K562 (cell line): Measurements from ENCODE around the gene CHIC1. TPM values are rescaled to one million over a fixed set of nuclear protein-coding genes. Genes with fewer than 3 reads are reported as not detected.

ENCODE experiments used
- ATAC-seq: fragments of 200-7000 bp; cut with Tn5 transposase; 3 replicates; pipeline ENCODE4 v1.9.1; 2020; ENCODE audit warnings: moderate library complexity
- BruUV-seq: library from RNA; stranded (reverse); fragments of 400-500 nt; replicated peaks from 2 replicates; lab custom pipeline; 2021; lab: Mats Ljungman, UMichigan
- CTCF ChIA-PET: fragments of 300-600 bp; formaldehyde crosslinking; extraction: SDS; loops from one replicate; lab custom pipeline; 2021; ENCODE audit warnings: low intra/inter-chr PET ratio; lab: Yijun Ruan, JAX
- POLR2A ChIA-PET: fragments of 300-600, 350-650 bp; sonication (Branson Sonifier 250); formaldehyde crosslinking; extraction: SDS; loops from one replicate; lab custom pipeline; 2021; ENCODE audit warnings: antibody characterized with exemption, inconsistent platforms; lab: Yijun Ruan, JAX
- DNase-seq, 4 experiments: peaks; one replicate each; pipeline versions ENCODE4 v3.0.0 to v3.0.0-alpha.2; 2011 to 2018; ENCODE audit warnings: low spot score in 3 of 4, mixed read lengths in 3 of 4; ENCODE audit errors: extremely low read depth in 1 of 4
- FAIRE-seq: peaks from 2 replicates; lab custom pipeline; 2011; peaks lifted over from hg19 to GRCh38; lab: Jason Lieb, UNC
- H2AFZ ChIP-seq: 2 replicates; pipeline ENCODE4 v1.6.0; 2011; ENCODE audit warnings: low read depth, low read length, control low read depth, inconsistent platforms
- H3K27ac ChIP-seq: fragments of 200-600 bp; 3 replicates; pipeline ENCODE4 v1.8.0; 2011; ENCODE audit warnings: low read depth, mild to moderate bottlenecking, control low read depth, inconsistent platforms, low read length, moderate library complexity, mixed read lengths; ENCODE audit errors: extremely low read depth
- H3K27me3 ChIP-seq, 2 experiments: fragments of 300-600 bp in 1 of 2; 2 replicates in 1 of 2; 3 replicates in 1 of 2; pipeline versions ENCODE4 v1.6.0 to v1.8.0; 2011; ENCODE audit warnings: inconsistent platforms in 2 of 2, low read length in 2 of 2, mild to moderate bottlenecking in 1 of 2, mixed read lengths in 1 of 2, moderate library complexity in 1 of 2; ENCODE audit not compliant: control insufficient read depth in 2 of 2, insufficient read depth in 2 of 2
- H3K36me3 ChIP-seq: fragments of 300-600 bp; 3 replicates; pipeline ENCODE4 v1.8.0; 2011; ENCODE audit warnings: mild to moderate bottlenecking, low read length, inconsistent platforms; ENCODE audit not compliant: control insufficient read depth, insufficient read depth
- H3K4me1 ChIP-seq, 2 experiments: fragments of 200-600 bp in 1 of 2; replicated peaks in 1 of 2; 2 replicates in 1 of 2; 3 replicates in 1 of 2; pipeline versions ENCODE4 v1.5.1 to v1.8.0; 2011; ENCODE audit warnings: inconsistent platforms in 2 of 2, low read length in 2 of 2, mild to moderate bottlenecking in 1 of 2, mixed read lengths in 1 of 2, moderate library complexity in 1 of 2; ENCODE audit not compliant: control insufficient read depth in 2 of 2, insufficient read depth in 2 of 2
- H3K4me2 ChIP-seq: 2 replicates; pipeline ENCODE4 v1.6.1; 2011; ENCODE audit warnings: low read length, control low read depth, inconsistent platforms, mixed read lengths; ENCODE audit not compliant: insufficient read depth
- H3K4me3 ChIP-seq: fragments of 200-600 bp; sonication (generic), shearing (Covaris generic); 2 replicates; pipeline ENCODE4 v1.5.1; 2016; ENCODE audit warnings: control low read depth, inconsistent platforms
- H3K79me2 ChIP-seq: fragments of 200-600 bp; 3 replicates; pipeline ENCODE4 v1.8.0; 2011; ENCODE audit warnings: low read length, inconsistent platforms; ENCODE audit not compliant: control insufficient read depth, insufficient read depth
- H3K9ac ChIP-seq, 2 experiments: 2 replicates each; pipeline versions ENCODE4 v1.6.0 to v1.6.1; 2011; ENCODE audit warnings: low read depth in 2 of 2, low read length in 2 of 2, control low read depth in 1 of 2, inconsistent platforms in 1 of 2, mild to moderate bottlenecking in 1 of 2, mixed read lengths in 1 of 2; ENCODE audit not compliant: insufficient read depth in 1 of 2
- H3K9me1 ChIP-seq: one replicate; pipeline ENCODE4 v1.6.0; 2011; ENCODE audit warnings: inconsistent platforms, mild to moderate bottlenecking, low read length, moderate library complexity; ENCODE audit not compliant: control insufficient read depth, insufficient read depth
- H3K9me3 ChIP-seq: replicated peaks from 2 replicates; pipeline ENCODE4 v1.5.1; 2011; ENCODE audit warnings: low read depth, low read length, inconsistent platforms; ENCODE audit not compliant: control insufficient read depth, insufficient read depth
- H4K20me1 ChIP-seq: replicated peaks from 2 replicates; pipeline ENCODE4 v1.6.1; 2011; ENCODE audit warnings: low read length, inconsistent platforms, mixed read lengths; ENCODE audit not compliant: control insufficient read depth, insufficient read depth
- BMI1 ChIP-seq: fragments of 150-350 bp; IDR thresholded peaks from 2 replicates; pipeline ENCODE4 v1.6.1; 2014; ENCODE audit warnings: low read length
- DMBX1 ChIP-seq: fragments of 250-450 bp; sonication (Bioruptor Pico); IDR thresholded peaks from 2 replicates; pipeline ENCODE4 v1.8.0; 2022; ENCODE audit warnings: inconsistent platforms, mild to moderate bottlenecking, moderate library complexity, borderline replicate concordance
- E2F5 ChIP-seq: sonication (generic); formaldehyde crosslinking; IDR thresholded peaks from 2 replicates; pipeline ENCODE4 v1.8.0; 2022; ENCODE audit warnings: mild to moderate bottlenecking, missing genetic modification reagents
- GTF2B ChIP-seq: IDR thresholded peaks from 2 replicates; pipeline ENCODE4 v1.6.1; 2011; ENCODE audit not compliant: insufficient read length; ENCODE audit errors: extremely low read depth
- HNRNPUL1 ChIP-seq: fragments of 200-400 bp; formaldehyde crosslinking; IDR thresholded peaks from 2 replicates; pipeline ENCODE4 v1.6.1; 2017; ENCODE audit warnings: low read length
- HOMEZ ChIP-seq: fragments of 250-450 bp; sonication (Bioruptor Pico); IDR thresholded peaks from 2 replicates; pipeline ENCODE4 v1.4.0; 2020; ENCODE audit warnings: mild to moderate bottlenecking, moderate library complexity
- MBD1 ChIP-seq: fragments of 250-450 bp; sonication (Bioruptor Pico); IDR thresholded peaks from 2 replicates; pipeline ENCODE4 v1.8.0; 2022; ENCODE audit warnings: inconsistent platforms
- MEF2D ChIP-seq: conservative IDR thresholded peaks from 2 replicates; pipeline ENCODE4 v1.6.1; 2016; ENCODE audit warnings: low read depth, missing genetic modification characterization, missing compliant biosample characterization
- MTF1 ChIP-seq: fragments of 250-450 bp; sonication (Bioruptor Pico); IDR thresholded peaks from 2 replicates; pipeline ENCODE4 v1.9.0; 2021; ENCODE audit warnings: moderate library complexity, mild to moderate bottlenecking, inconsistent platforms, borderline replicate concordance
- MYC ChIP-seq, 2 experiments: fragments of 250-450 bp in 1 of 2; sonication (Bioruptor Pico) in 1 of 2; IDR thresholded peaks; 2 replicates each; pipeline versions ENCODE4 v1.5.1 to v1.6.1; 2012 to 2021; ENCODE audit warnings: low read depth in 2 of 2, borderline replicate concordance in 1 of 2, improper control_type of control experiment in 1 of 2, low read length in 1 of 2, mild to moderate bottlenecking in 1 of 2, moderate library complexity in 1 of 2
- PATZ1 ChIP-seq: fragments of 250-450 bp; sonication (Bioruptor Pico); IDR thresholded peaks from 2 replicates; pipeline ENCODE4 v1.5.0; 2020; ENCODE audit warnings: mild to moderate bottlenecking, borderline replicate concordance
- STAT5B ChIP-seq: fragments of 250-450 bp; sonication (Bioruptor Pico); IDR thresholded peaks from 2 replicates; pipeline ENCODE4 v1.8.0; 2021; ENCODE audit warnings: mild to moderate bottlenecking, inconsistent platforms
- TCF7 ChIP-seq: sonication (generic); IDR thresholded peaks from 2 replicates; pipeline ENCODE4 v1.6.1; 2016; ENCODE audit warnings: antibody characterized with exemption, borderline replicate concordance
- ZNF561 ChIP-seq: fragments of 450-650 bp; formaldehyde crosslinking; conservative IDR thresholded peaks from 2 replicates; pipeline ENCODE4 v1.4.0; 2020; ENCODE audit warnings: mild to moderate bottlenecking, moderate library complexity
- ZNF764 ChIP-seq: fragments of 250-450 bp; sonication (Bioruptor Pico); IDR thresholded peaks from 2 replicates; pipeline ENCODE4 v1.4.0; 2020; ENCODE audit warnings: low read depth, mild to moderate bottlenecking, moderate library complexity
- ZNF830 ChIP-seq: fragments of 250-450 bp; sonication (Bioruptor Pico); IDR thresholded peaks from 2 replicates; pipeline ENCODE4 v1.5.0; 2021; ENCODE audit warnings: mild to moderate bottlenecking
- WGBS: fragments of 100-300 bp; shearing (Covaris generic); methylation state at CpG from one replicate; pipeline ENCODE4 v1.1.6; 2016; ENCODE audit warnings: low coverage, mixed read lengths; ENCODE audit not compliant: insufficient coverage; ENCODE audit errors: missing lambda C conversion rate; 5-methylcytosine and 5-hydroxymethylcytosine counted together
- in situ Hi-C: fragments of 300-500 bp; cut with MboI; formaldehyde crosslinking; loops from 4 replicates; pipeline ENCODE4 v1.15.0; 2018; ENCODE audit warnings: inconsistent platforms, mixed read lengths
- intact Hi-C: fragments of 100-400 bp; cut with micrococcal nuclease; formaldehyde crosslinking; loops from 2 replicates; pipeline ENCODE4 v1.14.2; 2022
- polyA plus RNA-seq, 8 experiments: library from polyadenylated mRNA; depleted of rRNA in 4 of 8; stranded (reverse) in 5 of 8; unstranded in 3 of 8; fragments of >200 nt; fragmentation: Nextera tagmentation in 2 of 8; fragmentation: Illumina TruSeq in 1 of 8; extraction: Ambion mirVana in 2 of 8; extraction: Trizol in 1 of 8; gene quantifications; 2 replicates each; pipeline versions ENCODE4 v1.2.1 to v1.2.3, GENCODE V29; 2011 to 2014; ENCODE audit warnings: inconsistent platforms in 1 of 8, missing spikeins in 1 of 8
- total RNA-seq, 7 experiments: library from RNA; depleted of rRNA in 6 of 7; stranded (reverse); fragments of >200 nt in 6 of 7; fragmentation: Illumina TruSeq in 2 of 7; extraction: Trizol in 2 of 7; gene quantifications; 2 replicates each; pipeline versions ENCODE4 v1.2.1 to v1.2.3, GENCODE V29; 2011 to 2021; ENCODE audit warnings: low replicate concordance in 1 of 7

The CHIC1 gene
- total and polyA plus RNA-seq, 9 of the 15 experiments (the other 6 are each of a cell fraction or from before 2014, with no cell fraction given), result 0.10 to 1.5 (median 1.1) TPM

- ChIA-PET POLR2A (no interaction called here), CTCF (no interaction called here)
- TF ChIP-seq MYC (IDR thresholded peaks at IDR 0.05; ENCODE audit: low read depth, low read length) (no peak), MYC (CRISPR knock-in tag; IDR thresholded peaks at IDR 0.05; ENCODE audit: borderline replicate concordance, low read depth) (no peak), PATZ1 (CRISPR knock-in tag) (no peak), GTF2B (no peak), ZNF830 (CRISPR knock-in tag) (no peak), MBD1 (CRISPR knock-in tag) (no peak), HNRNPUL1 (no peak), E2F5 (CRISPR knock-in tag) (no peak), HOMEZ (no peak), MTF1 (CRISPR knock-in tag) (no peak), ZNF764 (CRISPR knock-in tag) (no peak), MEF2D (tag) (no peak), BMI1 (no peak), DMBX1 (no peak), TCF7 (no peak), STAT5B (no peak), ZNF561 (no peak)
Observed at GRCh38 chrX:73562458-73562857, 539 bp upstream of the CHIC1 start.

More at GRCh38 chrX:73562458-73562857, 539 bp upstream of the CHIC1 start:
- H3K9me1 ChIP-seq, result no peaks in the 10 kb centered on the region
- H2AFZ ChIP-seq, result peak overlapping the region; percentile 79
- TSS peak; percentile 80 for BruUV-seq
- no peaks in the 10 kb centered on the region for H3K4me1 ChIP-seq
- no peak overlapping the region for H3K27ac ChIP-seq
- no peaks in the 10 kb centered on the region for H3K79me2 ChIP-seq
- ATAC-seq (peak; percentile 29; the same call in 2 of the 3 replicates), DNase-seq (no peak), FAIRE-seq (no peak)
- no peaks in the 10 kb centered on the region for H3K27me3 ChIP-seq
- H4K20me1 ChIP-seq, result no peaks in the 10 kb centered on the region
- in situ Hi-C loops (no loop called here), intact Hi-C loops (no loop called here)
- WGBS, result 5% methylated on average over 3 of the region's 3 CpGs
- no peaks in the 10 kb centered on the region for H3K36me3 ChIP-seq
- peak overlapping the region in 1 of 2 experiments; percentile 51; a peak in 2 of 4 replicates for H3K9ac ChIP-seq
- H3K9me3 ChIP-seq, result no peaks in the 10 kb centered on the region
- H3K4me3 ChIP-seq, result peak overlapping the region; percentile 45
- H3K4me2 ChIP-seq, result peak overlapping the region; percentile 81
